HG02678 (cell line): ENCODE results near the gene PCDH19.
"Not testable (repeated sequence)": the region's sequence is repeated elsewhere in the genome, so short reads cannot be mapped to it uniquely, and the experiment has no call there.

ENCODE experiments used
- ATAC-seq: cut with Tn5 transposase; IDR thresholded peaks from one replicate; pipeline ENCODE4 v1.9.1; 2021; ENCODE audit warnings: mild to moderate bottlenecking, moderate library complexity; ENCODE audit not compliant: unreplicated experiment

Gene PCDH19, protein sequence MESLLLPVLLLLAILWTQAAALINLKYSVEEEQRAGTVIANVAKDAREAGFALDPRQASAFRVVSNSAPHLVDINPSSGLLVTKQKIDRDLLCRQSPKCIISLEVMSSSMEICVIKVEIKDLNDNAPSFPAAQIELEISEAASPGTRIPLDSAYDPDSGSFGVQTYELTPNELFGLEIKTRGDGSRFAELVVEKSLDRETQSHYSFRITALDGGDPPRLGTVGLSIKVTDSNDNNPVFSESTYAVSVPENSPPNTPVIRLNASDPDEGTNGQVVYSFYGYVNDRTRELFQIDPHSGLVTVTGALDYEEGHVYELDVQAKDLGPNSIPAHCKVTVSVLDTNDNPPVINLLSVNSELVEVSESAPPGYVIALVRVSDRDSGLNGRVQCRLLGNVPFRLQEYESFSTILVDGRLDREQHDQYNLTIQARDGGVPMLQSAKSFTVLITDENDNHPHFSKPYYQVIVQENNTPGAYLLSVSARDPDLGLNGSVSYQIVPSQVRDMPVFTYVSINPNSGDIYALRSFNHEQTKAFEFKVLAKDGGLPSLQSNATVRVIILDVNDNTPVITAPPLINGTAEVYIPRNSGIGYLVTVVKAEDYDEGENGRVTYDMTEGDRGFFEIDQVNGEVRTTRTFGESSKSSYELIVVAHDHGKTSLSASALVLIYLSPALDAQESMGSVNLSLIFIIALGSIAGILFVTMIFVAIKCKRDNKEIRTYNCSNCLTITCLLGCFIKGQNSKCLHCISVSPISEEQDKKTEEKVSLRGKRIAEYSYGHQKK (N-terminal part only)

GRCh38 chrX:100409610-100410590 is at the start of gene PCDH19:
Gene PCDH19 (minus strand): TSS chrX:100410273. CDS start chrX:100408597, 1,676 bp downstream.
- no peak for ATAC-seq

DNA sequence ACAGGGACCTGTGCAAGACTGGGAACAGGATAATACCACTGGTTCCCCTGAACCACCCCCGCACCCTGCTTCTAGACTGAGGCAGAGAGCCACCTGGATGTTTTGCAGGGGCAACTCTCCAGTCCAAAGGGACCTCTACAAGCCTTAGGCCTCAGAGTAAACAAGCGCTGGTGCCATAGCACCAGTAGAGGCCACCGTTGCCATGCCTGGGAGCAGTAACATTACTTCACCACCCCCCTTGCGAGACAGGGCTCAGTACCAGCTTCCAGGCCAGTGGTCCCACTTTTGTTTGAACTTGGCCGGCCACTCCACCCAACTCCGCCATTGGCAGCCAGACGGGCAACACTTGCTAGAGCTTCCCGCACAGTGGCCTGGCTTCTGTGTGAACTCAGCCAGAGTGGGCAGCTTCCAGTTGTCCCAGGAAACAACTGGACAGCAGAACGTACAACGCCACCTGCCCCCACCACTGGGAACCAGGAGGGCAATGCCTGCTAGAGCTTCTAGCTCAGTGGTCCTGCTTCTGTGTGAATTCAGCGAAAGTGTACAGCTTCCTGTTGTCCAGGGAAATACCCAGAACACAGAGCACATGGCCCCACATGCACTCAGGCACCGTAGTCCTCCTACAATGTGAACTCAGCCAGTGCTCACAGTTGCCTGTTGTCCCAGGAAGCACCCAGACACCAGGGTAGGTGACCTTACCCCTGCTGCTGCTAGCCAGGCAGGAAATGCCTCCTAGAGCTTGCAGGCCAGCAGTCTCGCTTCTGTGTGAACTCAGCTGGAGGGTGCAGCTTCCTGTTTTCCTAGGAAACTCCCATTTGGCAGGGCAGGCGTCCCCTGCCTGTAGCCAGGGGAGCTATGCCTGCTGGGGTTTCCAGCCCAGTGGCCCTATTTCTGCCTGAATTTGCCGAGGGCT is 39.9 kb upstream of the PCDH19 start:
- no peak for ATAC-seq

- no peak for ATAC-seq
Observed at GRCh38 chrX:100447655-100448397, 37.8 kb upstream of the PCDH19 start.

GRCh38 chrX:100445593-100445992 is 35.5 kb upstream of the PCDH19 start:
- no peak for ATAC-seq

- ATAC-seq, result not testable (repeated sequence)
Observed at GRCh38 chrX:100441321-100441720, 31.2 kb upstream of the PCDH19 start.

DNA sequence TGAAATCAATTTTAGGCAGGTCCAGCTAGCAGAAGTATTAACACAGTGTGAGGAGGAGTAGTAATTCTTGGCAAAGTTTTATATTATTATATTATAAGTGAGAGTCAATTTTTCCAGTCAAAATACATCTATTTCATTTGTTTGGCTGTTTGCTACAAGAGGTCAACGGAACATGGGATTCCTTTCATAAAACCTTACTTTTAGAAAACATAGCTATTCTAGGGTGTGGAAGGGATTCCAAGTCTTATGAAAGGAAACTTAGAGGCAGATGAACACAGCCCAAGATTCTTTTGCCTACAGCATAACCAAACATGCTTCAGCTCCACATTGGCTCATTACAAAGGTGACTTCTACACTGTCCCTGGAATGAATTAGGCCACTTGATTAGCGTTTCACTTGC is 29.9 kb upstream of the PCDH19 start:
- ATAC-seq, result no peak

DNA sequence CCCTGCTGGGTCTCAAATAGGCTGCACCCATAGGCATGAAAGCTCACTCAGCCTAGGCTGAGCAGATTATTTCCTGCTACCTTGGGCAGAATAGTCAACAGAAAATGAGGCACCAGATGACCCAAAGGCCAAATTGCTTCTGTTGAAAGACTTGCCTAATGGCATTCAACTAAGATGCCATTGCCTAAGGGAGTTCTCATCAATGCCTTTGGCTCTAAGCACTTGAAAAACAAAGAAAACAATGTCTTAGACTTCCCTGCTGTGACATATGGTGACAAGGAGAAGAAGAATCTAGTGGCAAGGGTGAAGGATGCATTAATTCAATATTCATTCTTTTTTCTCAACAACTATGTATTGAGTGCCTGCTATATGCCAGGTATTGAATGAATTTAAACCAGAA is 25.7 kb upstream of the PCDH19 start:
- ATAC-seq, result no peak

DNA sequence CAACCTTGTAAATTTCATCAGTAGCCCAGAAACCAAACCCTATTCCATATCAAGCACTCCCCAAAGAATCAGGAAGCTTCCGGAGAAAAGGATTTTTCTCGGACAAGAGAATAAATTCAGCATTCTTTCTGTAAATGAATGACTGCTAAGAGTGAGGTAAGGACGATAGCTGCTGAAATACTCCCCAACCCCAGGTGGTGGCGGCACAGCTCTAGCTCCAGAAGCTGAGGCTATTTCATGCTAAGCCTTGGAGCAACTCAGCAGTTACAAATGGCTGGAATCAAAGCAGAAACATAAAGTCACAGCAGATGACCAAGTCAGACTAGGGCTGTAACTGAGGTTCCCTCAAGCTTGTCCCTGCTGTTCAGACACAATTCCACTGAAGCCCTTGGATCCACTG is 13.9 kb upstream of the PCDH19 start:
- ATAC-seq, result no peak

DNA sequence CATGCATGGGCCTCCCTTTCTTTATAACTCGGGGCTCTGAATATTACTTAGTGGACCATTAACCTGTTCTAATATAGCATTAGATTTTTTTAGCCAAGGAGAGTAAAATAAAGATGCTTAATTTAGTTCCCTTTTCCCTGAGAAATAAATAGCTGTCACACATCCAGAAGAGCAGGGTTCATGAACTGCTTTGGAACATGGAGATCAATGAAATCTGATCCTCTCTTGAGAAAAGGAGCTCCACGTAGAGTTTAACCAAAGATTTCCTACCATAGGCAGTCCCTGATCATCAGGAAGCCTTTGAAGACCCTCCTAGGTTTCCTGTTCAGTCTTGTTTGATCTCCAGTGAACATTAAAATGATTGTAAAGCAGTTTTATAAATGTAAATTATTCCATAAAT is 8.5 kb upstream of the PCDH19 start:
- no peak for ATAC-seq

DNA sequence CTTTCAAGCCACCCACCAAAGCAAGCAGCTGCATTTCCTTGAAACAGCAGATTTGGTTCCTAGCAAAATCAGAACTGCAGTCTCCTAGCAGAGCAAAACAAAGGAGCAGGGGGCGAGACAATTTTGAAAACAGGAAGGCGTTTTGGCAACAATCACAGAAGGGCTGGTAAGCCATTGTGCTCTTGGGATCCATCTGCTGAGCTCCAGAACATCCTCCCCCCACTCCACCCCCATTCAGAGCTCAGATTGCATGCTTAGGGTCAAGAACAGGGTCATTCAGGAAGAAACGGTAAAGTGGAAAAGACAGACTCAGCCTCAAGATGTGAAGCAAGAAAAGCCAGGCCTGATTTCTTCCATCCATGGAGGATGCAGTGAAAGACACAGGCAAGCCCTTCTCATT is 7.6 kb upstream of the PCDH19 start:
- ATAC-seq, result no peak

DNA sequence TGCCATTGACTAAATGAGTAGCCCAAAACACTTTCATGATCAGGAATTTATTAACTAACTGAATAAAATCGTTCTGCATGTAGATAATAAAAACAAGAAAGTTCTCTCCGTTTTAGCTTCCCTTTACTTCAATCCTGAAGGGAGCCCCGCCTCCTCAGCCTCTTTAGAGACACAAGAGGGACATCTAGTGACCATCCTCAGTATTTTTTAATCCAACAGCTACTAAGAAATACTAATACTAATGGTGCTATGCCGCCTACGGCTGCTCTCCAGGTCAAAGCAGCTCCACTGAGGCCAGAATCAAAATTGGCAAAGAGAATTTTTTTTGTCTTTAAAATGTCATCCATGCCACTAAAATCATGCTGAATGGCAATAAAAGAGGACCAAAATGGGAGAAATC is 3.2 kb upstream of the PCDH19 start:
- peak; percentile 73 for ATAC-seq

DNA sequence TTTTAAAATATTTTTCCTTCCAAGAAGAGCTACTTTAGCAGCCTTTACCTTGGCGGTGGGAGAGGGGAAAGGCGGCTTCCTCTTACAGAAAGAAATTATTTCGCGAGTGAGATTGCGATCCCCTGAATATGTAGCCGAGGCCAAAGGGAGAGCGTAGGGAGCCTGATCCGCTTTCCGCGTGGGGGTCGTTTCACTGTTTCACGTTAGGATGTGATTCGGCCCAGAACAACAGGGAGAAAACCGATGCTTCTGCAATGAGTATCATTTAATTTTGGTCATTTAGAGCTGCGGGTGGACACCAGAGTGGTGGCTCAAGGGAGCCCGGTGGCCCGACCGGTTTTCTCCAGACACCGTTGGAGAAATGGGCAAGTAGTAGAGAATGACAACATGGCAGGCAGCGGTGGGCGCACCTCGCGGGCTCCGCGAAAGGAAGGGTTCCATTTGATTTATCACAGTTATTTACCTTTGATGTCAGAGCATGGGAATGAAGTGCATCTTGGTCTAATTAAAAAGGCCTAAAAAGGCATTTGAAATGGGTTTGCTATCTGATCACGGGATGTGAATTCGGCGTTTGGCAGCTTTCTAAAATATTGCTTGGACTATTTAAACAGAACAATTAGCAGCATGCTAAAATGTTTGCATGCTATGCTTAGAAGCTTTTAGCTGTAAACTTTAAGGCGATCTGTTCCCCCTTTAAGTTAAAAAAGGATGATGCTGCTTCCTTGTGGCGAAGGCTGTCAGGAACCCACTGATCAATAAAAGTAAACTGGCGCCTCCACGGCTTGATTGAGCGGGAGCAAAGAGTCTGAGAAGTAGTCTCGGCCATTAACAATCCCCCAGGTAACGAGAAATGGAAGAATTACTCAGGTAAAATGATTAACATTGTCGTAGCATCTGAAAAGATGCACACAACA is 2.0 kb upstream of the PCDH19 start:
- no peak for ATAC-seq

- no peak for ATAC-seq
Observed at GRCh38 chrX:100410901-100411801, 1.1 kb upstream of the PCDH19 start.

GRCh38 chrX:100408713-100409609 is 1.1 kb downstream of the PCDH19 start:
- ATAC-seq, result no peak

DNA sequence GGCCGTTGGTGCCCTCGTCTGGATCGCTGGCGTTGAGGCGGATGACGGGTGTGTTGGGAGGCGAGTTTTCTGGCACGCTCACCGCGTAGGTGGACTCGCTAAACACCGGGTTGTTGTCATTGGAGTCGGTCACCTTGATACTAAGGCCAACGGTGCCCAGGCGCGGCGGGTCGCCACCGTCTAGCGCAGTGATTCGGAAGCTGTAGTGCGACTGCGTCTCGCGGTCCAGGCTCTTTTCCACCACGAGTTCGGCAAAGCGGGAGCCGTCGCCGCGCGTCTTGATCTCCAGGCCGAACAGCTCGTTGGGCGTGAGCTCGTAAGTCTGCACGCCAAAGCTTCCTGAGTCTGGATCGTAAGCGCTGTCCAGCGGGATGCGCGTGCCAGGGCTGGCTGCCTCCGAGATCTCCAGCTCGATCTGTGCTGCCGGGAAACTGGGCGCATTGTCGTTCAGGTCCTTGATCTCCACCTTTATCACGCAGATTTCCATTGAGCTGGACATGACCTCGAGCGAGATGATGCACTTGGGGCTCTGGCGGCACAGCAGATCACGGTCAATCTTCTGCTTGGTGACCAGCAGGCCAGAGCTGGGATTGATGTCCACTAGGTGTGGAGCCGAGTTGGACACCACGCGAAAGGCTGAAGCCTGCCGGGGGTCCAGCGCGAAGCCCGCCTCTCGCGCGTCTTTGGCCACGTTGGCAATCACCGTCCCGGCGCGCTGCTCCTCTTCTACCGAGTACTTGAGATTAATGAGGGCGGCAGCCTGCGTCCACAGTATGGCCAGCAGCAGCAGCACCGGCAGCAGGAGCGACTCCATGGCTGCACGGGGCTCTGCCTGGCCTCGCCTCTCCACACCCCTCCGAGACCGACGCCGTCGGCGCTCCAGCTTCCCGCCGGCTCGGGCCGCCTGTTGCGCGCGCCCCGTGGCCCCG is 2.0 kb downstream of the PCDH19 start:
- no peak for ATAC-seq
